B cell (primary cell): Measurements from ENCODE around the gene SFXN2. TPM values are rescaled to one million over a fixed set of nuclear protein-coding genes. Genes with fewer than 3 reads are reported as not detected.

ENCODE experiments used
- ATAC-seq: fragments of 200-7000 bp; cut with Tn5 transposase; one replicate; pipeline ENCODE4 v1.10.0; 2021; ENCODE audit warnings: low read depth, mild to moderate bottlenecking, moderate number of reproducible peaks, moderate library complexity
- CTCF ChIA-PET: fragments of 350-600 bp; sonication (Branson Sonifier 250); formaldehyde crosslinking; loops from one replicate; lab custom pipeline; 2021; ENCODE audit warnings: antibody characterized with exemption, inconsistent platforms; lab: Charles Lee
- POLR2A ChIA-PET: fragments of 350-600 bp; sonication (Branson Sonifier 250); formaldehyde crosslinking; loops from one replicate; lab custom pipeline; 2021; ENCODE audit warnings: antibody characterized with exemption; lab: Charles Lee
- DNase-seq: peaks from one replicate; pipeline ENCODE4 v3.0.0; 2013
- H2AFZ ChIP-seq: 2 replicates; pipeline ENCODE4 v1.6.1; 2012; ENCODE audit warnings: mild to moderate bottlenecking, low read depth, low read length; ENCODE audit not compliant: insufficient read depth, poor library complexity, severe bottlenecking
- H3K27ac ChIP-seq, 2 donors: 1 replicate in 1 of 2; 2 replicates in 1 of 2; pipeline ENCODE4 v1.5.1; 2012 to 2013; ENCODE audit warnings: low read length in 2 of 2, mild to moderate bottlenecking in 2 of 2, moderate library complexity in 1 of 2
- H3K27me3 ChIP-seq, 4 experiments: fragments of 200-600 bp in 1 of 4; sonication (generic) in 1 of 4; replicated peaks in 1 of 4; 1 replicate in 2 of 4; 2 replicates in 2 of 4; pipeline versions ENCODE4 v1.6.1 to v1.7.0; 2013 to 2016; ENCODE audit warnings: low read length in 3 of 4, mild to moderate bottlenecking in 2 of 4, mixed read lengths in 1 of 4, moderate library complexity in 1 of 4; ENCODE audit not compliant: insufficient read depth in 4 of 4, control insufficient read depth in 3 of 4; ENCODE audit errors: control extremely low read depth in 1 of 4
- H3K36me3 ChIP-seq, 2 experiments: replicated peaks in 1 of 2; 1 replicate in 1 of 2; 2 replicates in 1 of 2; pipeline versions ENCODE4 v1.6.1 to v1.7.1; 2013; ENCODE audit warnings: low read length in 1 of 2; ENCODE audit not compliant: insufficient read depth in 2 of 2, control insufficient read depth in 1 of 2; ENCODE audit errors: control extremely low read depth in 1 of 2, extremely low read depth in 1 of 2
- H3K4me1 ChIP-seq, 2 donors: fragments of 200-600 bp in 1 of 2; sonication (generic) in 1 of 2; 1 replicate in 1 of 2; 2 replicates in 1 of 2; pipeline versions ENCODE4 v1.5.1 to v1.6.1; 2013 to 2017; ENCODE audit warnings: low read length in 2 of 2; ENCODE audit not compliant: control insufficient read depth in 2 of 2, insufficient read depth in 2 of 2
- H3K4me2 ChIP-seq: replicated peaks from 2 replicates; pipeline ENCODE3; 2012; ENCODE audit warnings: mild to moderate bottlenecking, low read depth, low read length; ENCODE audit not compliant: poor library complexity, severe bottlenecking
- H3K4me3 ChIP-seq, 5 experiments: fragments of 200-600 bp in 1 of 5; sonication (generic) in 1 of 5; 1 replicate in 3 of 5; 2 replicates in 2 of 5; pipeline versions ENCODE4 v1.5.1 to v1.7.0; 2011 to 2016; ENCODE audit warnings: low read length in 4 of 5, mild to moderate bottlenecking in 4 of 5, low read depth in 2 of 5, control low read depth in 1 of 5, moderate library complexity in 1 of 5; ENCODE audit not compliant: insufficient read depth in 1 of 5; ENCODE audit errors: control extremely low read depth in 1 of 5, extremely low read depth in 1 of 5
- H3K79me2 ChIP-seq: fragments of 200-600 bp; sonication (generic); one replicate; pipeline ENCODE4 v1.6.0; 2016; ENCODE audit warnings: low read length; ENCODE audit not compliant: control insufficient read depth, insufficient read depth
- H3K9ac ChIP-seq: fragments of 200-600 bp; sonication (generic); 2 replicates; pipeline ENCODE4 v1.6.1; 2017; ENCODE audit warnings: mild to moderate bottlenecking, low read length, moderate library complexity
- H3K9me3 ChIP-seq, 3 donors: one replicate each; pipeline versions ENCODE4 v1.6.1 to v1.7.1; 2013; ENCODE audit warnings: low read length in 2 of 3; ENCODE audit not compliant: control insufficient read depth in 2 of 3, insufficient read depth in 1 of 3; ENCODE audit errors: control extremely low read depth in 1 of 3
- H4K20me1 ChIP-seq: 2 replicates; pipeline ENCODE4 v1.6.0; 2012; ENCODE audit warnings: mild to moderate bottlenecking, low read length; ENCODE audit not compliant: insufficient read depth, control insufficient read depth, poor library complexity, severe bottlenecking
- H3K27ac Mint-ChIP-seq: one replicate; pipeline ENCODE4 v1.8.0; 2021; ENCODE audit warnings: mixed read lengths
- H3K27me3 Mint-ChIP-seq: one replicate; pipeline ENCODE4 v1.8.0; 2021; ENCODE audit warnings: mixed read lengths
- H3K4me1 Mint-ChIP-seq: one replicate; pipeline ENCODE4 v1.8.0; 2021; ENCODE audit warnings: mixed read lengths
- H3K4me3 Mint-ChIP-seq: one replicate; pipeline ENCODE4 v1.8.0; 2021; ENCODE audit warnings: mixed read lengths
- H3K9me3 Mint-ChIP-seq: one replicate; pipeline ENCODE4 v1.8.0; 2022; ENCODE audit warnings: mixed read lengths; ENCODE audit not compliant: insufficient read depth
- CTCF ChIP-seq: fragments of 200-600 bp; IDR thresholded peaks from one replicate; pipeline ENCODE4 v1.8.0; 2022; ENCODE audit warnings: antibody characterized with exemption, mild to moderate bottlenecking
- EZH2 ChIP-seq: IDR thresholded peaks from 2 replicates; pipeline ENCODE4 v1.6.1; 2012; ENCODE audit warnings: borderline replicate concordance, low read depth, mild to moderate bottlenecking, moderate library complexity, low read length; ENCODE audit not compliant: insufficient read depth, poor library complexity, severe bottlenecking
- WGBS: methylation state at CpG from one replicate; pipeline ENCODE4 v1.1.5; 2013; ENCODE audit warnings: missing lambda C conversion rate; ENCODE audit not compliant: insufficient coverage; 5-methylcytosine and 5-hydroxymethylcytosine counted together
- intact Hi-C: fragments of 100-400 bp; cut with micrococcal nuclease; formaldehyde crosslinking; loops from one replicate; pipeline ENCODE4 v1.10.0; 2022
- polyA plus RNA-seq: library from polyadenylated mRNA; depleted of rRNA; stranded (reverse); fragments of >200 nt; gene quantifications from 2 replicates; pipeline ENCODE4 v1.2.3, GENCODE V29; 2012
- total RNA-seq, 2 donors: library from RNA; stranded (reverse); fragments of 120-200 nt in 1 of 2; gene quantifications; 1 replicate in 1 of 2; 2 replicates in 1 of 2; pipeline versions ENCODE4 v1.2.3 to v1.2.4, GENCODE V29; 2013 to 2022

SFXN2 gene
- total and polyA plus RNA-seq, 2 donors (not counting 1 experiment from before 2014, with no cell fraction given): 8.1 to 23.5 TPM

- H3K27ac ChIP-seq: no peak overlapping the region
- no peaks in the 10 kb centered on the region for H3K36me3 ChIP-seq
- no peaks in the 10 kb centered on the region for H3K79me2 ChIP-seq
- H4K20me1 ChIP-seq: no peaks in the 10 kb centered on the region
- DNase-seq: no peak
- H3K27me3 Mint-ChIP-seq: no peaks in the 10 kb centered on the region
- H3K4me3 Mint-ChIP-seq: peak overlapping the region; percentile 81
- H2AFZ ChIP-seq: no peak overlapping the region
- H3K9ac ChIP-seq: peak overlapping the region; percentile 35
- peaks cover 31 to 34% of the 10 kb centered on the region in 2 donors for H3K4me1 ChIP-seq
- peak overlapping the region in 1 of 5 experiments; percentile 4 for H3K4me3 ChIP-seq
- H3K9me3 Mint-ChIP-seq: no peaks in the 10 kb centered on the region
- ChIA-PET CTCF (interaction anchor here (1.0 to 7.3 kb wide), 3 partner anchors 15 to 40 kb away, joined by 4 to 50 read pairs (median 5); partner anchors contain the start of gene TRIM8), POLR2A (no interaction called here)
- peaks cover 38% of the 10 kb centered on the region for H3K4me1 Mint-ChIP-seq
- peak overlapping the region; percentile 51 for H3K27ac Mint-ChIP-seq
- ATAC-seq: no peak
- H3K4me2 ChIP-seq: peak overlapping the region; percentile 60
- 97% methylated on average over 7 of the region's 13 CpGs for WGBS
- TF ChIP-seq EZH2 (no peak), CTCF (no peak)
- no peaks in the 10 kb centered on the region for H3K9me3 ChIP-seq
- H3K27me3 ChIP-seq: no peaks in the 10 kb centered on the region
- intact Hi-C loops: no loop called here
These were observed 41.1 kb upstream of the SFXN2 start for GRCh38 chr10:102673236-102673818.

- Histone ChIP-seq H3K27me3 (no peaks in the 10 kb centered on the region), H3K79me2 (no peaks in the 10 kb centered on the region), H3K9me3 (no peaks in the 10 kb centered on the region), H3K4me2 (peak overlapping the region; percentile 60), H3K27ac (no peak overlapping the region), H3K4me3 (peak overlapping the region in 4 of 5 experiments; percentile 4 to 34 (median 12)), H4K20me1 (no peaks in the 10 kb centered on the region), H3K9ac (peak overlapping the region; percentile 35), H3K36me3 (no peaks in the 10 kb centered on the region), H3K4me1 (peaks cover 31 to 34% of the 10 kb centered on the region in 2 donors), H2AFZ (peak overlapping the region; percentile 65)
- CTCF ChIA-PET: interaction anchor here (1.0 to 7.3 kb wide), 4 partner anchors 16 to 39 kb away, joined by 4 to 50 read pairs (median 8); partner anchors contain the start of gene TRIM8
- no peak for TF ChIP-seq CTCF
- no peak for TF ChIP-seq EZH2
- Mint-ChIP-seq H3K4me1 (peaks cover 41% of the 10 kb centered on the region), H3K27me3 (no peaks in the 10 kb centered on the region), H3K4me3 (peak overlapping the region; percentile 81), H3K27ac (peak overlapping the region; percentile 51), H3K9me3 (no peaks in the 10 kb centered on the region)
- DNase-seq: peak; percentile 49
- intact Hi-C loops: no loop called here
- WGBS: 18% methylated on average over 7 of the region's 19 CpGs
- POLR2A ChIA-PET: interaction anchor here (1.1 to 6.0 kb wide), 3 partner anchors 13 to 31 kb away, joined by 3 to 49 read pairs (median 10); partner anchors contain the start of gene TRIM8
- ATAC-seq: peak; percentile 60
These were observed 40.5 kb upstream of the SFXN2 start for GRCh38 chr10:102673819-102674511.
